ENCODE results near the gene POU2F2. TPM values are rescaled to one million over a fixed set of nuclear protein-coding genes. Genes with fewer than 3 reads are reported as not detected.
A peak's percentile ranks its signal among the peaks of the same experiment; 100 is the strongest.

The POU2F2 gene
- total and polyA plus RNA-seq, 9 of the 15 experiments (the other 6 are each of a cell fraction or from before 2014, with no cell fraction given), result 0.03 to 0.68 (median 0.14) TPM

- TF ChIP-seq ZFP30 (CRISPR knock-in tag; IDR thresholded peaks at IDR 0.05; ENCODE audit: borderline replicate concordance), result no peak; the same call in 1 of the 2 replicates
- TF ChIP-seq DDX20 (tag; IDR thresholded peaks at IDR 0.05; ENCODE audit: low read depth), result no peak
- no peak for TF ChIP-seq KAT7 (CRISPR knock-in tag; IDR thresholded peaks at IDR 0.05; ENCODE audit: borderline replicate concordance)
- TF ChIP-seq ZNF23 (CRISPR knock-in tag; IDR thresholded peaks at IDR 0.05), result no peak
- TF ChIP-seq PKNOX1 (IDR thresholded peaks at IDR 0.05), result peak; percentile 89
- TF ChIP-seq NCOA6 (IDR thresholded peaks at IDR 0.05), result peak; percentile 46; the same call in 1 of the 2 replicates
- TF ChIP-seq KDM2B (CRISPR knock-in tag; IDR thresholded peaks at IDR 0.05), result no peak
- no peak for TF ChIP-seq ZNF561 (CRISPR knock-in tag; conservative IDR thresholded peaks at IDR 0.05)
- TF ChIP-seq FIP1L1 (IDR thresholded peaks at IDR 0.05; ENCODE audit: low read depth, low read length, poor library complexity, severe bottlenecking), result peak; percentile 38
- TF ChIP-seq ZEB2 (IDR thresholded peaks at IDR 0.05), result no peak
- TF ChIP-seq HDAC8 (tag; IDR thresholded peaks at IDR 0.05), result no peak
- peak; percentile 89 for TF ChIP-seq SMAD1 (IDR thresholded peaks at IDR 0.05; ENCODE audit: low read depth, low read length, partially characterized antibody)
- peak; percentile 69; the same call in 1 of the 2 replicates for TF ChIP-seq GTF2F1 (IDR thresholded peaks at IDR 0.05; ENCODE audit: low read depth, low read length)
- TF ChIP-seq FOXM1 (IDR thresholded peaks at IDR 0.05; ENCODE audit: low read depth), result no peak
- TF ChIP-seq FOXM1 (CRISPR knock-in tag; IDR thresholded peaks at IDR 0.05; ENCODE audit: low read depth), result no peak
- TF ChIP-seq NCOA4 (IDR thresholded peaks at IDR 0.05; ENCODE audit: partially characterized antibody), result no peak
- TF ChIP-seq MAFK (IDR thresholded peaks at IDR 0.05; ENCODE audit: low read length), result no peak
- TF ChIP-seq ADNP (tag; IDR thresholded peaks at IDR 0.05), result no peak
- TF ChIP-seq FOXP1 (CRISPR knock-in tag; IDR thresholded peaks at IDR 0.05), result no peak
- TF ChIP-seq SMC3 (conservative IDR thresholded peaks at IDR 0.05; ENCODE audit: insufficient read depth, low read depth, low read length), result no peak
- TF ChIP-seq ZNF77 (CRISPR knock-in tag; IDR thresholded peaks at IDR 0.05), result no peak
- TF ChIP-seq MAZ (CRISPR knock-in tag; conservative IDR thresholded peaks at IDR 0.05 in 1 of 2, IDR thresholded peaks at IDR 0.05 in 1 of 2), result peak; percentile 72 to 92
- no peak for TF ChIP-seq SMAD3 (CRISPR knock-in tag; conservative IDR thresholded peaks at IDR 0.05)
- 0 out of 2 replicates have a peak, but pooled peaks have one; percentile 3 for TF ChIP-seq NFE2 (IDR thresholded peaks at IDR 0.05; ENCODE audit: low read depth)
- TF ChIP-seq ZBTB33 (CRISPR knock-in tag; IDR thresholded peaks at IDR 0.05), result no peak
- no peak for TF ChIP-seq WHSC1 (IDR thresholded peaks at IDR 0.05; ENCODE audit: low read length)
- TF ChIP-seq BRF2 (IDR thresholded peaks at IDR 0.05; ENCODE audit: borderline replicate concordance, insufficient read depth, insufficient read length), result no peak
Measured at GRCh38 chr19:42075616-42076379, 56.4 kb downstream of the POU2F2 start, which contains the start of gene ZNF574 (continued).

All from K562 (cell line).